IMR-90 (cell line): ENCODE measurements around the gene NRCAM.

Experiments used
- BHLHE40 ChIP-seq: fragments of 150-350 bp; IDR thresholded peaks from 2 replicates; pipeline ENCODE4 v1.6.1; 2016; ENCODE audit warnings: mild to moderate bottlenecking, low read depth, low read length
- CHD1 ChIP-seq: IDR thresholded peaks from 2 replicates; pipeline ENCODE4 v1.6.1; 2012; ENCODE audit warnings: low read depth, low read length, improper control_type of control experiment
- CTCF ChIP-seq: conservative IDR thresholded peaks from 2 replicates; pipeline ENCODE4 v1.5.1; 2012; ENCODE audit warnings: mild to moderate bottlenecking, low read depth, low read length, improper control_type of control experiment
- POLR2A ChIP-seq: IDR thresholded peaks from 2 replicates; pipeline ENCODE4 v1.6.1; 2012; ENCODE audit warnings: mild to moderate bottlenecking, low read depth, low read length
- SMC3 ChIP-seq: fragments of 150-350 bp; IDR thresholded peaks from 2 replicates; pipeline ENCODE4 v1.6.1; 2016; ENCODE audit warnings: low read depth, mild to moderate bottlenecking, antibody characterized with exemption, low read length, moderate library complexity
- USF2 ChIP-seq: fragments of 150-350 bp; IDR thresholded peaks from 2 replicates; pipeline ENCODE4 v1.6.1; 2017; ENCODE audit warnings: mild to moderate bottlenecking, antibody characterized with exemption, low read length, low read depth

- TF ChIP-seq CTCF: no peak
- no peak for TF ChIP-seq POLR2A
- TF ChIP-seq SMC3: no peak
- TF ChIP-seq USF2: no peak
- TF ChIP-seq BHLHE40: no peak
- TF ChIP-seq CHD1: no peak
These were observed 354.5 kb downstream of the NRCAM start for GRCh38 chr7:108101759-108102158.
